Gastrocnemius medialis (tissue), 4 donors: ENCODE data around the gene NRARP. TPM values are rescaled to one million over a fixed set of nuclear protein-coding genes. Genes with fewer than 3 reads are reported as not detected.

Experiments
- ATAC-seq, 2 donors: fragments of 150-250 bp; one replicate each; pipeline ENCODE4 v1.9.1; 2016
- DNase-seq, 2 donors: peaks; one replicate each; pipeline ENCODE4 v3.0.0-alpha.2; 2019
- H3K27ac ChIP-seq, 4 donors: fragments of 200-600 bp; sonication (generic); 1 replicate in 1 of 4; 2 replicates in 3 of 4; pipeline ENCODE4 v1.5.1; 2016 to 2018; ENCODE audit warnings: mild to moderate bottlenecking in 2 of 4, moderate library complexity in 1 of 4
- H3K27me3 ChIP-seq, 3 donors: fragments of 200-600 bp; sonication (generic) in 2 of 3; 1 replicate in 1 of 3; 2 replicates in 2 of 3; pipeline versions ENCODE4 v1.5.1 to v1.6.0; 2016 to 2019; ENCODE audit warnings: mild to moderate bottlenecking in 1 of 3, moderate library complexity in 1 of 3
- H3K36me3 ChIP-seq, 2 donors: fragments of 200-600 bp; sonication (generic) in 1 of 2; one replicate each; pipeline ENCODE4 v1.5.1; 2017 to 2018
- H3K4me1 ChIP-seq, 2 donors: fragments of 200-600 bp; sonication (generic) in 1 of 2; one replicate each; pipeline ENCODE4 v1.5.1; 2016 to 2017; ENCODE audit warnings: mild to moderate bottlenecking in 2 of 2
- H3K4me3 ChIP-seq, 4 donors: fragments of 200-600 bp; sonication (generic) in 3 of 4; 1 replicate in 1 of 4; 2 replicates in 3 of 4; pipeline ENCODE4 v1.5.1; 2016 to 2019; ENCODE audit warnings: mild to moderate bottlenecking in 2 of 4
- H3K9me3 ChIP-seq, 3 donors: fragments of 200-600 bp; sonication (generic) in 2 of 3; 1 replicate in 1 of 3; 2 replicates in 2 of 3; pipeline ENCODE4 v1.5.1; 2016 to 2019
- CTCF ChIP-seq, 5 experiments: fragments of 450-650 bp in 3 of 5; fragments of 200-600 bp in 2 of 5; sonication (generic) in 2 of 5; IDR thresholded peaks in 4 of 5; conservative IDR thresholded peaks in 1 of 5; 1 replicate in 4 of 5; 2 replicates in 1 of 5; pipeline ENCODE4 v1.5.1; 2016 to 2019; ENCODE audit warnings: antibody characterized with exemption in 5 of 5, mild to moderate bottlenecking in 3 of 5, moderate library complexity in 3 of 5
- POLR2A ChIP-seq, 2 donors: fragments of 450-650 bp; IDR thresholded peaks; one replicate each; pipeline ENCODE4 v1.6.1; 2017; ENCODE audit warnings: antibody characterized with exemption in 2 of 2, mild to moderate bottlenecking in 2 of 2, moderate library complexity in 2 of 2
- in situ Hi-C, 4 donors: fragments of 200-750 bp; cut with MboI; loops; one replicate each; pipeline versions ENCODE4 v1.15.0 to v1.8.0; 2017; ENCODE audit warnings: low sequenced_read_pairs in 4 of 4
- intact Hi-C: fragments of 100-400 bp; cut with DNase I; formaldehyde crosslinking; loops from one replicate; pipeline ENCODE4 v1.15.1; 2023; ENCODE audit warnings: low total_unique reads
- total RNA-seq, 4 donors: library from RNA; depleted of rRNA; stranded (reverse); fragments of >200 nt; gene quantifications; one replicate each; pipeline versions ENCODE4 v1.1.0 to v1.2.3, GENCODE V29; 2016

The NRARP gene
- total RNA-seq, 4 donors from 2014 or later: 1.9 to 5.4 (median 3.4) TPM

DNA sequence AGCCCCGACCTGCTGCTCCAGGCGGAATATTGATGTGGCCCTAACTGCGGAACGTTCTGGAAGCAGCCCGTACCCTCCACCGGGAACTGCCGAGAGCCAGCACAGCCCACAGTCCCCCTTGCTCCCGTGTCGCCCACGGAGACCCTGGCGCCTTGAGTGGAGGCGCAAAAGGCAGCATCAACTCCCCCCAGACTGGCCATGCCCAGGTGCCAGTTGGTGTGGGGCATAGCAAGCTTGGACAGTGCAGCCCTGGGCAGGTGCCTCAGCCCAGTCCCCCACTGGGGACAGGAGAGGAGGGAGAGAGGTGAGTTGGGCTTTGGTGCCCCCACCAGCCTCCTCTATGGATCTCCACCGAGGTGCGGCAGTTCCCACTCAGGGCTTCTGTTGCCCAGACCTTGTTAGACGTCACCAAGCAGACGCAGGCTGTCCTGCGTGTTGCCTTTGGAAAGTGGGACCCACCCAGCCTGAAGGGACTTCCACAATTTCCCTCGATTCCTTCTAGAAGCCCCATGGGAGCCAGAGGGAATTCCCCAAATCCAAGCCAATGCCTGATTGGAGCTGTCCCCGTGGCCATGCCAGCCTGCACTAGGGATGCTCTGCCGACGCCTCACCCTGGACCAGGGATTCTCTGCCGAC is 19.8 kb upstream of the NRARP start:
- intact Hi-C loops: no loop called here
- H3K4me1 ChIP-seq: no peaks in the 10 kb centered on the region
- DNase-seq (no peak), ATAC-seq (no peak)
- H3K27ac ChIP-seq: no peak overlapping the region
- TF ChIP-seq POLR2A (IDR thresholded peaks at IDR 0.05) (no peak), CTCF (IDR thresholded peaks at IDR 0.05 in 4 of 5, conservative IDR thresholded peaks at IDR 0.05 in 1 of 5) (no peak)
- H3K27me3 ChIP-seq: peaks cover 1 to 12% (median 4%) of the 10 kb centered on the region in 3 donors
- in situ Hi-C loops: no loop called here
- no peaks in the 10 kb centered on the region for H3K9me3 ChIP-seq
- no peaks in the 10 kb centered on the region for H3K36me3 ChIP-seq
- H3K4me3 ChIP-seq: no peak overlapping the region

DNA sequence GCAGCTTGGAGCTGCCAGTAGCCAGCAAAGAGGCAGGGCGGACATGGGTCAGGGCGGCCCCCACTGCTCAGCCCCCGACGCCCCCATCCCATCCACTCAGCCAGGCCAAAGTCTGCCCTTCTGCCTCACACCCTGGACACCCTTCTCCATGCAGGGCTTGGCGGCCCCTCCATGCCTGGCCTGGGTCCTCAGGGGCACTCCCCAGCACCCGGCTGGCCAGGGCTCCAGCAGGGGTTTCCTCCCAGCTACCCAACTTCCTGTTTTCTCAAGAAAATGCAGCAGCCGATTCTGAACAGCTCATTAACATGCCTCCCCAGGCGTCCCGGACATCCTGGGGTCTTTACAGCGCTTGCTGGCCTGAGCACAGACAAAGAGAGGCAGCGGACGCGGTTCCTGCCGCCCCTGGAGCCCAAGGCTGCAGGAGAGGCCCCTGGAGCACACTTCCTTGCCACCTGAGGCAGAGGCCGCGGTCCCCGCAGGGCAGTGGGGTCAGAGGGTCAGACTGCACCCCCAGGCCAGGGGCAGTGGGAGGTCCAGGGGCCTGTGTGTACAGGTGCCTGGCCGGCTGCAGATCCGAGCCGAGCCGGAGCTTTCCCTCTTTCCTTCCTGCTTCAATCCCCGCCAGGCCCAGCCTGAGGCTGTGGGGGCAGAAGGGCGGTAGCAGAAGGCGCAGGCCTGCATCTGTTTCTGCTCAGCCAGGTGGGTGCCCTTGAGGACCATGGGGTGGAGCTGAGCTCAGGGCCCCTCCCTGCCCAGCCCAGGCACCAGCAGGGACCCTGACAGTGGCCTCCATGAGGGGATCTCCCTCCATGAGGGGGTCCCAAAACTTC is 18.7 kb upstream of the NRARP start:
- Histone ChIP-seq H3K9me3 (no peaks in the 10 kb centered on the region), H3K4me1 (no peaks in the 10 kb centered on the region), H3K36me3 (no peaks in the 10 kb centered on the region), H3K27me3 (peaks cover 8 to 19% (median 10%) of the 10 kb centered on the region in 3 donors), H3K27ac (peak overlapping the region in 3 of 4 donors; percentile 15 to 25 (median 22)), H3K4me3 (no peak overlapping the region)
- intact Hi-C loops (no loop called here), in situ Hi-C loops (no loop called here)
- ATAC-seq: no peak
- TF ChIP-seq CTCF (IDR thresholded peaks at IDR 0.05 in 4 of 5, conservative IDR thresholded peaks at IDR 0.05 in 1 of 5): no peak
- no peak for TF ChIP-seq POLR2A (IDR thresholded peaks at IDR 0.05)
- peak in 1 of 2 donors; percentile 11 for DNase-seq

GRCh38 chr9:137319739-137320551 is 17.9 kb upstream of the NRARP start:
- H3K4me3 ChIP-seq: no peak overlapping the region
- H3K4me1 ChIP-seq: peaks cover 0 to 5% of the 10 kb centered on the region in 2 donors
- H3K27ac ChIP-seq: peak overlapping the region in 1 of 4 donors; percentile 70
- H3K9me3 ChIP-seq: no peaks in the 10 kb centered on the region
- in situ Hi-C loops (no loop called here), intact Hi-C loops (no loop called here)
- no peak for ATAC-seq
- H3K36me3 ChIP-seq: no peaks in the 10 kb centered on the region
- TF ChIP-seq CTCF (IDR thresholded peaks at IDR 0.05 in 4 of 5, conservative IDR thresholded peaks at IDR 0.05 in 1 of 5) (no peak), POLR2A (IDR thresholded peaks at IDR 0.05) (no peak)
- peak in 1 of 2 donors; percentile 10 for DNase-seq
- H3K27me3 ChIP-seq: peaks cover 12 to 21% (median 14%) of the 10 kb centered on the region in 3 donors

GRCh38 chr9:137319011-137319738 is 17.1 kb upstream of the NRARP start:
- no peaks in the 10 kb centered on the region for H3K9me3 ChIP-seq
- ATAC-seq (peak; percentile 54 to 63), DNase-seq (peak in 1 of 2 donors; percentile 32)
- H3K27me3 ChIP-seq: peaks cover 12 to 21% (median 14%) of the 10 kb centered on the region in 3 donors
- peaks cover 0 to 6% of the 10 kb centered on the region in 2 donors for H3K4me1 ChIP-seq
- peak overlapping the region; percentile 42 to 70 (median 60) for H3K27ac ChIP-seq
- TF ChIP-seq CTCF (IDR thresholded peaks at IDR 0.05 in 4 of 5, conservative IDR thresholded peaks at IDR 0.05 in 1 of 5): peak; percentile 31 to 55 (median 47)
- peak in 1 of 2 donors; percentile 14 for TF ChIP-seq POLR2A (IDR thresholded peaks at IDR 0.05)
- intact Hi-C loops (no loop called here), in situ Hi-C loops (no loop called here)
- no peaks in the 10 kb centered on the region for H3K36me3 ChIP-seq
- H3K4me3 ChIP-seq: no peak overlapping the region
